GM18861 (cell line): ENCODE results near the gene TMEM208.

Experiments used
- ATAC-seq: cut with Tn5 transposase; IDR thresholded peaks from one replicate; pipeline ENCODE4 v1.9.1; 2021; ENCODE audit not compliant: unreplicated experiment

Gene TMEM208

DNA sequence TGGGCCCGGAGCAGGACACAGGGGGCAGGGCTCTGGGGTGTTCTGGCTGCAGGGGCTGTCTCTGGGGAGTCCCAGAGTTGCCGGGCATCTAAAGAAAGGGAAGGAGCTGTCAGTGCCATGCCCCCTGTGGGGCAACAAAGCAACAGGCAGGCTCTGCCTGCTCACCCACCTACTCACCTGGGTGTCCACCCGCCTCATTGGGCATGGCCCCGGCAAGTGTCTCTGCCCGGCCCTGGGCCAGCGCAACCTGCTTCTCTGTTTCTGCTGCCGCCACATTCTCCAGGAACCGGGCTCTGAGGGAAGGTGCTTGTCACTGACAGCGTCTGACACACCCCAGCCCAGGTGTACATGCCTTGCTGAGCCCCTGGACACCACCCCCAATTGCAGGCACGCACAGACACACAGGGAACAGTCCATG, 7.3 kb downstream of the TMEM208 start:
- ATAC-seq = no peak

DNA sequence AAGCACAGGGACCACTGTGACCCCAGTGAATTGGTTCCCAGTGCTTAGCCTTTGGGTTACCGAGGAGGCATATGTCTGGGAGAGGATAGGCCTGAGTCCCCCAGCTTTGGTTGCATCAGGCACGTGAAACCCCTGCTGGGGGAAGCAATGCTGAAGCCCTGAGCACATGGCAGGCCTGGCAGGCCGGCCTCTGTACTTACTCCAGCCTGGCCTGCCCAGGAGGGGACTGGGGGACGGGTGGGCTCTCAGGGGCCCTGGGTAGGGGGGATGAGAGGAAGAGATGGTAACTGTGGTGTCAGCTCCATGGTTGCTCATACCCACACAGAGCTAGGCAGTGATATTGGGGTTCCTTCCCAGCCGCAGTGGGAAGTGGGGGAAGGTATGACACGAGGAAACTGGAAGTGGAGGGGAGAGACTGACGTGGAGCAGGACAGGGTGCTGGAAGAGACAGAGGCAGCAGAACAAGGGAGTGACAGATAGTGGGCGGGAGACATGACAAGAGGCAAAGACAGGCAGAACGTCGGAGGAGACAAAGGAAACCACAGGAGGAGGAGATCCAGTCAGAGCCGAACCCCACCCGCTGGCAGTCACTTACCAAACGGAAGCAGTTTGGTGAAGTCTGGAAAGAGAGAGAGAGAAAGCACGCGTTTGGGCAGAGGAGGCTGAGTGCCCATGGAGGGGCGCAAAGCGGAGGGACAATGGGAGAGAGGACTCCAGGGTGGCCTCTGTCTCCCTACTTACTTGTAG, 9.1 kb downstream of the TMEM208 start:
- ATAC-seq = no peak

DNA sequence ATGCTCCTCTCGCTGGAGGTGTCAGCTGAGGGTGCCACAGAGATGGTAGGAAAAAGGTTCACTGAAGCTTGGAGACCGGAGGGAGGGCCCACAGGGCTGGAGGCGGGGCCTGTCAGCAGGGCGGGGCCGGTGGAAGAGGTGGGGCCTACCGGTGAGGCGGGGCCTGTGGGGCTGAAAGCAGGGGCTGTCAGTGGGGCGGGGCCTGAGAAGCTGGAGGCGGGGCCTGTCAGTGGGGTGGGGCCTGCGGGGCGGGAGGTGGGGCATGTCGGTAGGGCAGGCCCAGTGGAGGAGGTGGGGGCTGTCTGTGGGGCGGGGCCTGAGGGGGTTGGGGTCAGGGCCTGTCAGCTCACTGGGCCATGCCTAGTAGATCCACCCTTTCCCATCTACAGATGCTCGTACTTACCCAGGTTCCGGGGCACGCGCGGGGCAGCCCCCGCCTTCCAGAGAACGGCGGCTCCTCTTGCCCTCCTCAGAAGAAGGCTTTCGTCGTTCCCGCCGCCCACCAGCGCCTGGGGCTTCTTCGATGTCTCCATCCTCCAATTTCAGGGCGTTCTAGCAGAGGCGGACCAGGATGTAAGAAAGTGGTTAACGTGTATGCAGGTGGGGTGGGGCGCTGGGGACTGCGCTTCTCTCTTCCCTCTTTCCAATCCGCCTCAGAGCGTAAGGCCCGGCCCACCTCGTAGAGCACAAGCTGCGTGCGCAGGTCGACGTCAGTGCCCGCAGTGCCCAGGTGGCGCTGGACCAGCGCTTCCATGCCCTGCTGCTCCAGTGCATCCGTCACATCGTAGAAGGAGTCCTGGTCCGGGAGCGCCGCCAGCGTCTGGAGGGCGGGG, 9.8 kb downstream of the TMEM208 start:
- ATAC-seq = no peak

- no peak for ATAC-seq
These were observed 10.7 kb downstream of the TMEM208 start for GRCh38 chr16:67237396-67238277.

GRCh38 chr16:67238278-67238575, 11.3 kb downstream of the TMEM208 start:
- no peak for ATAC-seq

DNA sequence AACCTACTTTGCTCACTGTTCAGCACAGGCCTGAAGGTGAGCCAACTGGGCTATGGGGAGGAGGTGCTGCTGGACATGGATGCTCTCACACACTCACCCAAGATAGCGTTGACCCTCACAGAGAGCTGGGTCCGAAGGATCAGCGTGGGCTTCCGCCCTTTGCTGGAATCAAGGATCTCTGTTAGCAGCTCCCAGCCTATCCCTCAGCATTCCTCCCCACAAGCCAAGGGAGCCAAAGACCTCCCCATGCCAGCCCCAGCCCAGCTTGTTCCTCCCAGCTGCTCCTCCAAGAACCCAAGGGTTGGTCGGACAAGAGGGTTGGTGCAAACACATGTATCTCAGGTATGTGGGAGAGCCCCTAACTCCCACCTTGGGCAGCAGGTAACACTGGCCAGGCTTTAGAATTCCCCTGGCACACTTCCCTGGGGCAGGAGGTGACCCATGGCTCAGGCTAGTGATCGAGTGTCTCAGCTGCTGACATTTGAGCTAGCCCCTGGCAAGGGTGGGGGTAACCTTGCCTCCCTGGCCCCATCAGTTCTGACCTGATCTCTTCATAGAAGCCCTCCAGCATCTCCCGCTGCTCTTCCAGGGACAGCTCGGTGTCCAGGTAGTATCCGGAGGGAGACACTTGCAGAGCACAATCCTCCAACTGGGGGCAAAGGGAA, 12.0 kb downstream of the TMEM208 start:
- ATAC-seq = no peak

GRCh38 chr16:67240506-67240905, 13.6 kb downstream of the TMEM208 start:
- no peak for ATAC-seq

DNA sequence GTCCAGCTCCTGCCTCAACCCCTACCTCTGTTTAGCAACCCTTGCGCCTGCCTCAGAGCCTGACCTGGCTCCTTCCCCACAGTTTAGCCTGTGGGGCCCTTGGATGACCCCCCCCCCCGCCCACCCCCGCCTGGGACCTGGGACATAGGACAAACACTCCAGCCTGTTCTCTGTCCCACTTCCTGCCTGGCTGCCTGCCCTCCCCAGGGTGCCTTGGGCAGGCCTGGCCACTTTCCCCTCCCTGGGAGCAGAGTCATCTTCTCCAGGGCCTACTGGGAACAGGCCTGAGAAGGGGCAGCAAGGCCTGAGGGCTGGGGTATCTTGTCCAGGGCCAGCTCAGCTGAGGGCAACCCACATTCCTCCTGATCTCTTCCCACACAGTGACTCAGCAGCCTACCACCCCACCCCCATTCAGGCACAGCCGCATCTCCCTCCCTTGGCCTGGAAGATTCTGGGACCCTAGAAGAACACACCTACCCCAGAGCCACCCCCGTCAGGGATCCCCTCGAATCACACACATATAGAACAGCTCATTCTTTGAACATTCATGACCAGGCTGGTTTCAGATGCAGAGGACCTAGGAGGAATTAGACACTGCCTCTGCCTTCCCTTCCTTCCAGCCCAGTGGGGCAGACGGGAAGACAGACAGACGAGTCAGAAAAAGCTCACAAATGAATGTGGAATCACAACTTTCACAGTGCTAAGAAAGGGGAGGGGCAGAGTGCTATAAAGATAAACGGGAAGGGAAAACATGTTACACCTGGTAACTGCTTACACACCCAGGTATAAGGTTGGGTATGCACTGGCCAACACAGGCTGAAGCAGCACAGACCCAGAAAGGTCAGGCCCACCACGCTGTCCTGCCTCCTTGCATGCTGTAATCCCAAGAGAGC, 14.3 kb downstream of the TMEM208 start:
- ATAC-seq = no peak

- ATAC-seq = no peak
These were observed 15.3 kb downstream of the TMEM208 start for GRCh38 chr16:67242138-67242730.

DNA sequence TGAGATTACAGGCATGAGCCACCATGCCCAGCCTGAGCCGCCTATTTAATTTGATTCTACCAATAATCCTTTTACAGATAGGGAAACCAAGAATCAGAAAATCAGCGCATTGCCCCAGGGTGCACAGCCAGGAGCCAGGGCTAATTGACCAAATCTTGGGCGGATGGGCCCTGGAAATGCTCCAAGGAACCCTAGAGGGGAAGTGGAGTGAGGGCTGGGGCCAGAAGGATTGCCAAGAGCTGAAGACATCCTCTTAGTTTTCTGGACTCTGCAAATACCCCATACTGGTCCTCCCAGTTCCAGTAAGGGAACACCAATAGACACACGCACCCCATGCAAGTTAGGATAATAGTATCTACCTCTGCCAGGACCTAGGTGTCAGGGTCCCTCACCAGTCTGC, 16.6 kb downstream of the TMEM208 start:
- no peak for ATAC-seq

DNA sequence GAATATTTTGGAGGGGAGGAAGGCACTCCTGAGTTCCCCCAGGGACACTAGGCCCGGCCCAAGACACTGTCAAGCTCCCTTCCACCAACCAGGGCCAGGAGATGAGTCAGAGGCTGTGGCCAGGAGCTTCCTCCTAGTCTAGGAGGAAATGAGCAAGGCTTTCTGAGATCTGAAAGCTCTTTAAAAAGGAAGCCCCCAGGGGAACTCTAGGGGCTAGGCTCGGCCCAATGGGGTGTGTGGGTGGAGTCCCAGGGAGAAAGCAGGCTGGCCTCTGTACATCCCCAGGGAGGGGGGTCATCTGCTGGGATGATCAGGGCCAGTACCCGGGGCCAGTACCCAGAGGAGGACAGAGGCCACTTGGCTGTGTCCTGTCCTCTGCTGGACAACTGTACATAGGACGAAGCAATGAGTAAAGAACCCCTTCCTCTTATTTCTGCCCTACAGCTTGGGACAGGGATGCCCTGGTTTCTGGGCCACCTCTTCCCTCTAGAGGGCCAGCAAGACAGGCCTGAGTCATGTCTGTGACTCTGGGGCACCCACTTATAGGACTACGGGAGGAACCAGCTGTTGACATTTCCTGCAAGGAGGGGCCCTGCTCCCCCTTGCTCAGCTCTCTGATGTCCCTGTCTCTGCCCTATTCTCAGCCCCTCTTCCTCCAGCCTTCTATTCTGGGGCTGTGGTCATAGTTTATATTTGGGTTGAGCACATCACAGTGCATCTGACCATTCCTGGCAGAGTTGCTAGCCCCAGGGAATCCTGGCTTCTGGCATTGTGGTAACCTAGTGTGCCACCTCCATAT, 17.7 kb downstream of the TMEM208 start:
- ATAC-seq = peak; percentile 62

- no peak for ATAC-seq
These were observed 18.3 kb downstream of the TMEM208 start for GRCh38 chr16:67245186-67245585.

DNA sequence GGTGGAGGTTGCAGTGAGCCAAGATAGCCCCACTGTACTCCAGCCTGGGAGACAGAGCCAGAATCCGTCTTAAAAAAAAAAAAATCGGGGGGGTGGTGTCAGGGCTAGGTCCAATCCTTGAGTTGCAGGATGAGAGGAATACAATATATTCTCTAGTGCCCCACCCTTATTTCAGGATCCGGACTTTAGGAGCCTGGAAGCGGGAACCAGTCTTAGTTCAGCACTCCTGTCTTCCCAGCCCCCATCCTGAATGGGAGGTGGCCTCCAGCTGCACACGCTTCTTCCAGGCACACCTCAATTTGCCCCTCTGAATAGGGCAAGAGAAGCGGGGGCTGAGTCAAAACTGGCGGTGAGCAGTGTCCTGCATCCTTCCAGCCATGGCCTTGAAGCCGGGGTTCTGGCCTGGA, 18.7 kb downstream of the TMEM208 start:
- no peak for ATAC-seq

- no peak for ATAC-seq
These were observed 19.3 kb downstream of the TMEM208 start for GRCh38 chr16:67246081-67246755.

DNA sequence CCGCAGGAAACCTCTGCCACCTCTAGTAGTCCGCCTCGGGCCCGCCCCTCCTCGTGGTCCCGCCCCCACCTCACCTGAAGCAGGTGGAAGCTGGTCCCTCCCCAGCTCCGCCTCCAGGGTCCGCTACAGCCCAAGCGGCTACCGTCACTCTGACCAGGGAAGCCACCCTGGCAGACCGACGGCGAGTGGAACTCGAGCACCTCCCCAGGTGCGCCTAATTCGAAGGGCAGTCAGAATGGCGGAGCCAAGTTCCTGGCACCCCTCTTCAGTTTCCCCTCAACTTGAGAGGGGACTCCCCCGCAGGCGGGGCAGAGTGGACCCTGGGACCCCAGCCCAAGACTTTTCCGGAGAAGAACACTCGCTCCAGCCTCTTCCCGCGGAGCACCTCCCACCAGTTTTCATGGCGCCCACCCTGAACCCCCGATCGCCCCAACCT, 19.8 kb downstream of the TMEM208 start:
- no peak for ATAC-seq

DNA sequence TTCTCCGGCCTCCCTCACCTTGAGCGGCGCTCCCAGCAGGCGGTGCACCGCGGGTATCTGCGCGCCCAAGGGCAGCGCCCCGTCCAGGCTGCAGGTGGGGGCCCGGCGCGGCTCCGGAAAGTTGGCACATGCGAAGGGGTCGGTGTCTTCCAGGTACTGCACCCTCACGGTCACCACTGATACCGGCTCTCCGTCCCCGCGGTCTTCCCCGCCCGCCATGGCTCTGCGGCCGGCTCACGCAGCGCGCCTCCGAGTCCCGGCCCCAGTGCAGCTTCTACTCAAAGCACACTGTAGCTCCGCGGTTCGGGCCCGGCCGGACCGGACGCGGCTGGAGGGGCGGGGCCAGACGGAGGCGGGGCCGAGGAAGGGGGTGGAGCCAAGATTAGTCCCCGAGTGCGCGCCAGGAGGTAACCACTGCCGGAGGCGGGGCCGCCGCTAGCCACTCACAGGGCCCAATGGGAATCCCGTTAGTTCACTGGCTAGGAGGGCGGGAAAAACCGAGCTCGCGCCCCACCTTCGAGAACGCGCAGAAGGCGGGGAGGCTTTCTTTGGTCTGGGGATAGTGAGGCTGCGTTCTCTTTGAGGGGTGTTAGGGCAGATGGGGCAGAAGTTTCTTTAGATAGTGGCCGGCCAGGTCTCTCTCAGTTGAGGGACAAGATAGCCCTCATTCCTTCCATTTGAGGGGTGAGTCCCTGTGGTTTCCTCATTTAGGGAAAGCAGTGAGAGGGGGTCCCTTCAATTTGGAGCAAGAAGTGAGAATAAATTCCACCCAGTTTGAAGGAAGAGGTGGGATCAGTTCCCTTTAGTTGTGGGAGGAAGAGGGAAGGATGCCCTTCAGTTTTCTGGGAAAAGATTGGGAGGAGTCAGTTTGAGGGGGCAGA, 20.5 kb downstream of the TMEM208 start, which contains the start of gene FHOD1:
Gene FHOD1, minus strand, starts transcription at position 290 of the 881 bp plus-strand sequence. Its CDS starts 71 bp downstream, at position 219.
- ATAC-seq = peak; percentile 40

- no peak for ATAC-seq
These were observed 21.1 kb downstream of the TMEM208 start for GRCh38 chr16:67248073-67248400.
